WI38 (cell line): Measurements from ENCODE around the gene PTCSC3.
"Not testable (repeated sequence)": the region's sequence is repeated elsewhere in the genome, so short reads cannot be mapped to it uniquely, and the experiment has no call there.

ENCODE experiments used
- H3K4me3 ChIP-seq: 2 replicates; pipeline ENCODE4 v1.5.1; 2011; ENCODE audit warnings: low read depth, mild to moderate bottlenecking, control low read depth, low read length
- TF ChIP-seq, protein P1 (sequence below): IDR thresholded peaks from 2 replicates; pipeline ENCODE4 v1.5.1; 2012; ENCODE audit warnings: low read depth, mild to moderate bottlenecking, control low read depth, low read length

The PTCSC3 gene

DNA sequence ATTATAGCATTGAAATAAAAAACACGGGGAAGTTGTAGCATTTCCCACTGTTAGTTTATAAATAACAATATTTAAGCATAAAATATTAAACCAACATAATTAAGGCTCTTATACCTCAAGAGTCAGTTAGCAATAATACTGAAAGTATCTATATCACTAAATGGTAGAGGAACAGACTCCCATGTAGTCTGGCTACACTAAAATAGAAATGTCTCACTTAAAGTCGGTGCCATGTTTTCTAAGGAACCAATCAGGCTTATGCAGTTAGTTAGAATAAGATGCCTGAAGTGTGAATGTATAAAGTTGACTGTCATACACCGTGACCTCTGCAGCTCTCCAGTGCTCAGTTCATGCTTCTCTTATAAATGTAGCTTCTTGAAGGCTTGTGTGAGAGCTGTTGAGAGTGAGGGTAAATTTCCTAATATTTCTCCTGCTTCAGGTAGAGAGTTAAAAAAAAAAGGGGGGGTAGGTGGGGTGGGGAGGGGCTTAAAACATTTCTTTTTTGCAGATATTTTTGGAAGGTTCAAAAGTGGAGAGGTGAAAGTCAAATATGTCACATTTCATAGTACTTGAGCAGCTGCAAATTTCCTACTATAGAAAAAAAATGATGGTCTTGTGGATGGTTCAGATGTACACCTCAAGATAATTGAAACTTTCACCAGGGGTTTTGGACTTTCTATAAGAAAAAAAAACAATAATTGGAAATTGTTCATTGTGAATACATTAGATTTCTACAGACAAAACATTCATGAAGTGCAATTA lies 64.5 kb downstream of the PTCSC3 start:
- no peak overlapping the region for H3K4me3 ChIP-seq
- TF ChIP-seq, protein P1, sequence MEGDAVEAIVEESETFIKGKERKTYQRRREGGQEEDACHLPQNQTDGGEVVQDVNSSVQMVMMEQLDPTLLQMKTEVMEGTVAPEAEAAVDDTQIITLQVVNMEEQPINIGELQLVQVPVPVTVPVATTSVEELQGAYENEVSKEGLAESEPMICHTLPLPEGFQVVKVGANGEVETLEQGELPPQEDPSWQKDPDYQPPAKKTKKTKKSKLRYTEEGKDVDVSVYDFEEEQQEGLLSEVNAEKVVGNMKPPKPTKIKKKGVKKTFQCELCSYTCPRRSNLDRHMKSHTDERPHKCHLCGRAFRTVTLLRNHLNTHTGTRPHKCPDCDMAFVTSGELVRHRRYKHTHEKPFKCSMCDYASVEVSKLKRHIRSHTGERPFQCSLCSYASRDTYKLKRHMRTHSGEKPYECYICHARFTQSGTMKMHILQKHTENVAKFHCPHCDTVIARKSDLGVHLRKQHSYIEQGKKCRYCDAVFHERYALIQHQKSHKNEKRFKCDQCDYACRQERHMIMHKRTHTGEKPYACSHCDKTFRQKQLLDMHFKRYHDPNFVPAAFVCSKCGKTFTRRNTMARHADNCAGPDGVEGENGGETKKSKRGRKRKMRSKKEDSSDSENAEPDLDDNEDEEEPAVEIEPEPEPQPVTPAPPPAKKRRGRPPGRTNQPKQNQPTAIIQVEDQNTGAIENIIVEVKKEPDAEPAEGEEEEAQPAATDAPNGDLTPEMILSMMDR, result no peak

GRCh38 chr14:36105401-36105800 lies 71.1 kb downstream of the PTCSC3 start:
- H3K4me3 ChIP-seq, result no peak overlapping the region
- TF ChIP-seq, protein P1, result no peak

DNA sequence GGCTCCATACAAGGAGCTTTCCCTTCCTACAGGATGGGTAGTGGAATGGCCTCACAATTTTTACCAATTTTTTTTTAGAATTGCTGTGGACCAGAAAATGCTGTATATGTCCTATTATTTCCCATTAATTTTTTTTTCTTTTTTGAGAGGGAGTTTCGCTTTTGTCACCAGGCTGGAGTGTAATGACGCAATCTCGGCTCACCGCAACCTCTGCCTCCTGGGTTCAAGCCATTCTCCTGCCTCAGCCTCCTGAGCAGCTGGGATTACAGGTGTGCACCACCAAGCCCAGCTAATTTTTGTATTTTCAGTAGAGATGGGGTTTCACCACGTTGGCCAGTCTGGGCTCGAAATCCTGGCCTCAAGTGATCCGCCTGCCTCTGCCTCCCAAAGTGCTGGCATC lies 72.3 kb downstream of the PTCSC3 start:
- not testable (repeated sequence) for H3K4me3 ChIP-seq

GRCh38 chr14:36099619-36100018 lies 76.9 kb downstream of the PTCSC3 start:
- TF ChIP-seq, protein P1, result no peak
- H3K4me3 ChIP-seq, result no peak overlapping the region

DNA sequence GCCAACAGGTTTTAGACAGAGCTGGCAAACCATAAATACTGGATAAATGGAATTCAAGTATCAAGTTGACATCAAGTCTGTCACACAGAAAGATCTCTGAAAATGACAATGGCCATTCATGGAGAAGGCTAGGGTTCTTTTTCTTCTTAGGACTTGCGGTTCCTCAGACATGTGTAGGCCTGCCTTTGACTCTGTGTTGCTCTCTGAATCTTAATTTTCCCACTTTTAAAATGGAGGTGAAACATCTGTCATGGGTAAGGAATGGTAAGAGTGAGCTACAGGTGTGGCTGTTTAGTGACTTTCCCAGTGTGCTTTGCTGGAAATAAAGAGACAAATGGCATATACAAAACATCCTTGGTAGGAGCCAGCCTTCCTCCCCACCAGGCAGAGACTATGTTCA lies 79.2 kb downstream of the PTCSC3 start:
- TF ChIP-seq, protein P1, result no peak
- H3K4me3 ChIP-seq, result no peak overlapping the region

- TF ChIP-seq, protein P1, result no peak
- H3K4me3 ChIP-seq, result no peak overlapping the region
Observed at GRCh38 chr14:36096090-36096489, 80.4 kb downstream of the PTCSC3 start.

DNA sequence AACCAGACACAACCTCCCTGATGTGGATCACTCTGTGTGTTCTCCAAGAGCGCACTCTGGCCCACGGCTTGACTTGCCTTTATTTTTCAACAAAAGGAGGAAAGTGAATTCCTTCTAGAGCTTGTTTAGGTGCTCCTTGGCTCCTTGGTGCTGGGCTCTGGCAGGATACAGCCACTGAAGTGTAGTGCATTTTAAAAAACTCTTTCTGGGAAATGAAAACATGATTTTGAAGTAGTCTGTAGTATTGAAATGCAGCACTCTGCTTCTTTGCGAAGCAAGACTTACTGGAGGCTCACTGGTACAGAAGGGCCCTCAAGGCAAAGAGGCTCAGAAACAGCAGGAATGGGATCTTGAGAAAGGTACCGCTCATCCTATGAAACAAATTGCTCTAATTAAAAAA lies 81.6 kb downstream of the PTCSC3 start:
- no peak overlapping the region for H3K4me3 ChIP-seq
- TF ChIP-seq, protein P1, result no peak

DNA sequence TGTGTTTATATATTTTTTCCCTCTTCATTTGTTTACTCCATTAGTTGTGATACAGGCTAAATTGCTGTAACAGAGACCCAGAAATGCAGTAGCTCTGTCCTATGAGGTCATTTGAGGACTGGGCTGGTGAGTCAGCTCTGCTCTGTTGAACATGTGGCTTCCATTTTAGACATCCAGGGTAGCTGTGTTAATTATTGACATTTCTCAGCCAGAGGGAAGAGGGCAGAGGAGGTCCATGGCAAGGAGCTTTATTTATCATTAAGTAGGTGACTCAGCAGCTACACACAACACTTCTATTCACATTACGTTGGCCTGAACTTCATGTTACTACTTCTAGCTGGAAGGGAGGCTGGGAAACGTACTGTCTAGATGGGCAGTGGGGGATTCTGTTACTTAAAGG lies 85.4 kb downstream of the PTCSC3 start:
- TF ChIP-seq, protein P1, result no peak
- H3K4me3 ChIP-seq, result no peak overlapping the region
